ENCODE measurements around the gene LYPD3. TPM values are rescaled to one million over a fixed set of nuclear protein-coding genes. Genes with fewer than 3 reads are reported as not detected.
A peak's percentile ranks its signal among the peaks of the same experiment; 100 is the strongest.

Gene LYPD3
- total RNA-seq, 3 donors from 2014 or later (not counting 1 experiment from before 2014, with no cell fraction given): 1.3 to 2.4 (median 1.7) TPM

DNA sequence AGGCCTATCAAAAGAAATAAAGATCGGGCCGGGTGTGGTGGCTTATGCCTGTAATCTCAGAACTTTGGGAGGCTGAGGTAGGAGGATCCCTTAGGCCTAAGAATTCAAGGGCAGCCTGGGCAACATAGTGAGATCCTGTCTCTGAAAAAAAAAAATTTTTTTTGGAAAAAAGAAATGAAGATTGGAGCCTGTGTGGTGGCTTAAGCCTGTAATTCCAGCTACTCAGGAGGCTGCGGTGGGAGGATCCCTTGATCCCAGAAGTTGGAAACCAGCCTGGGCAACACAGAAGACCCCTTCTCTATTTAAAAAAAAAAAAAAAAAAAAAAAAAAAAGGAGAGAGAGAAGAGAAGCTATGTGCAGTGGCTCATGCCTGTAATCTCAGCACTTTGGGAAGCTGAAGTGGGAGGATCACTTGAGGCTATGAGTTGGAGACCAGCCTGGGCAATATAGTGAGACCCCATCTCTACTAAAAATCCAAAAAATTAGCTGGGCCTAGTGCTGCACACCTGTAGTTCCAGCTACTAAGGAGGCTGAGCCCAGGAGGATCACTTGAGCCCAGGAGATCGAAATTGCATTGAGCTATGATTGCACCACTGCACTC lies 14.7 kb upstream of the LYPD3 start:
- H3K27me3 ChIP-seq (ENCODE audit: control insufficient read depth, insufficient read depth, low read length): no peaks in the 10 kb centered on the region
- Mint-ChIP-seq H3K36me3 (no peaks in the 10 kb centered on the region), H3K4me3 (no peak overlapping the region), H3K27me3 (ENCODE audit: low read depth in 2 of 2) (no peaks in the 10 kb centered on the region), H3K9me3 (no peaks in the 10 kb centered on the region), H3K27ac (peak overlapping the region in 1 of 2 donors; percentile 33), H3K4me1 (peaks cover 6 to 11% of the 10 kb centered on the region in 2 donors)
- no peaks in the 10 kb centered on the region for H3K9me3 ChIP-seq (ENCODE audit: control insufficient read depth, insufficient read depth, low read length)
- DNase-seq (no peak), ATAC-seq (no peak)
- 95% methylated on average over 3 of the region's 4 CpGs for WGBS (ENCODE audit: insufficient coverage)
- intact Hi-C loops (cut with micrococcal nuclease): no loop called here
- H3K36me3 ChIP-seq (ENCODE audit: control insufficient read depth, insufficient read depth, low read length): no peaks in the 10 kb centered on the region
- H3K27ac ChIP-seq (ENCODE audit: low read length): no peak overlapping the region
- H3K4me3 ChIP-seq (ENCODE audit: low read length): no peak overlapping the region
- peaks cover 9% of the 10 kb centered on the region for H3K4me1 ChIP-seq (ENCODE audit: control insufficient read depth, insufficient read depth, low read length)
- TF ChIP-seq, protein P1, sequence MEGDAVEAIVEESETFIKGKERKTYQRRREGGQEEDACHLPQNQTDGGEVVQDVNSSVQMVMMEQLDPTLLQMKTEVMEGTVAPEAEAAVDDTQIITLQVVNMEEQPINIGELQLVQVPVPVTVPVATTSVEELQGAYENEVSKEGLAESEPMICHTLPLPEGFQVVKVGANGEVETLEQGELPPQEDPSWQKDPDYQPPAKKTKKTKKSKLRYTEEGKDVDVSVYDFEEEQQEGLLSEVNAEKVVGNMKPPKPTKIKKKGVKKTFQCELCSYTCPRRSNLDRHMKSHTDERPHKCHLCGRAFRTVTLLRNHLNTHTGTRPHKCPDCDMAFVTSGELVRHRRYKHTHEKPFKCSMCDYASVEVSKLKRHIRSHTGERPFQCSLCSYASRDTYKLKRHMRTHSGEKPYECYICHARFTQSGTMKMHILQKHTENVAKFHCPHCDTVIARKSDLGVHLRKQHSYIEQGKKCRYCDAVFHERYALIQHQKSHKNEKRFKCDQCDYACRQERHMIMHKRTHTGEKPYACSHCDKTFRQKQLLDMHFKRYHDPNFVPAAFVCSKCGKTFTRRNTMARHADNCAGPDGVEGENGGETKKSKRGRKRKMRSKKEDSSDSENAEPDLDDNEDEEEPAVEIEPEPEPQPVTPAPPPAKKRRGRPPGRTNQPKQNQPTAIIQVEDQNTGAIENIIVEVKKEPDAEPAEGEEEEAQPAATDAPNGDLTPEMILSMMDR (IDR thresholded peaks at IDR 0.05): no peak

DNA sequence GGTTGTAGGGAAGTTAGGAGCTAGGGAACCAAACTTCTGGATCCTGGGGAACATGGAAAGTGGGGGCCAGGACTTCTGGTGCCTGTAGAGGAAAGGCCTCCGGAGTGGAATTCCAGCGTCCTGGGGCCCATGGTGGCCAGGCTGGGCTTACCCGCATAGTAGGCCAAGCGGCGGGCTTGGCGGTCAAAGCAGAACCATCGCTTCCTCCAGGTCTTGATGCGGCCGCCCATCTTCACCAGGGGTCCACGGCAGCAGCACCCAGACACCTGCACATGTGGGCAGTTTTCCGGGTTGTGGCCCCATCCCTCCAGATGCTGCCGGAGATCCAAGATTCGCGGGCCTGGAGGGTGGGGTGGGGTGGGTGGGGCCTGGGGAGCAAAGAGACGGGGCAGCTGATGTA lies 13.8 kb upstream of the LYPD3 start:
- Histone ChIP-seq H3K36me3 (ENCODE audit: control insufficient read depth, insufficient read depth, low read length) (no peaks in the 10 kb centered on the region), H3K9me3 (ENCODE audit: control insufficient read depth, insufficient read depth, low read length) (no peaks in the 10 kb centered on the region), H3K27me3 (ENCODE audit: control insufficient read depth, insufficient read depth, low read length) (no peaks in the 10 kb centered on the region), H3K4me3 (ENCODE audit: low read length) (no peak overlapping the region), H3K27ac (ENCODE audit: low read length) (no peak overlapping the region), H3K4me1 (ENCODE audit: control insufficient read depth, insufficient read depth, low read length) (peaks cover 14% of the 10 kb centered on the region)
- ATAC-seq (no peak), DNase-seq (no peak)
- Mint-ChIP-seq H3K9me3 (no peaks in the 10 kb centered on the region), H3K4me3 (no peak overlapping the region), H3K27ac (peak overlapping the region in 1 of 2 donors; percentile 82), H3K27me3 (ENCODE audit: low read depth in 2 of 2) (no peaks in the 10 kb centered on the region), H3K4me1 (peaks cover 6 to 15% of the 10 kb centered on the region in 2 donors), H3K36me3 (no peaks in the 10 kb centered on the region)
- WGBS (ENCODE audit: insufficient coverage): 96% methylated on average over 15 of the region's 15 CpGs
- intact Hi-C loops (cut with micrococcal nuclease): no loop called here
- TF ChIP-seq, protein P1 (IDR thresholded peaks at IDR 0.05): no peak

DNA sequence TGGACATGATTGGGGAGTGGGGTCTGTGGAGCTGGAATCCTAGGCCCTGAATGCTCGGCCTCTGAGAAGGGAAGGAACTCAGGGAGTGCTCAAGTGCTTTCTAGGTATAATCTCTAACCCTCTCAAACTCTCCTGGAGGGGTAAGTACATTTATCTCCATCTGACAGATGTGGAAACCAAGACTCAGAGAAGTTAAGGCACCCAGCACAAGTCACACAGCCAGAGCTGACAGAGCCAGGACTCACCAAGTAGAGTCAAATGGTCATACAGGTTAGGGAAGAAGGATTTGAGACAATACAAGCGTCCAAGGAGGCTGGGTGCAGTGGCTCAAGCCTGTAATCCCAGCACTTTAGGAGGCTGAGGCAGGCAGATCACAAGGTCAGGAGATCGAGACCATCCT lies 12.9 kb upstream of the LYPD3 start:
- Mint-ChIP-seq H3K36me3 (no peaks in the 10 kb centered on the region), H3K4me3 (no peak overlapping the region), H3K27ac (peak overlapping the region in 1 of 2 donors; percentile 82), H3K27me3 (ENCODE audit: low read depth in 2 of 2) (no peaks in the 10 kb centered on the region), H3K4me1 (peaks cover 6 to 17% of the 10 kb centered on the region in 2 donors), H3K9me3 (no peaks in the 10 kb centered on the region)
- Histone ChIP-seq H3K9me3 (ENCODE audit: control insufficient read depth, insufficient read depth, low read length) (no peaks in the 10 kb centered on the region), H3K4me3 (ENCODE audit: low read length) (no peak overlapping the region), H3K36me3 (ENCODE audit: control insufficient read depth, insufficient read depth, low read length) (no peaks in the 10 kb centered on the region), H3K27me3 (ENCODE audit: control insufficient read depth, insufficient read depth, low read length) (no peaks in the 10 kb centered on the region), H3K27ac (ENCODE audit: low read length) (no peak overlapping the region), H3K4me1 (ENCODE audit: control insufficient read depth, insufficient read depth, low read length) (peaks cover 14% of the 10 kb centered on the region)
- intact Hi-C loops (cut with micrococcal nuclease): no loop called here
- no peak for DNase-seq
- WGBS (ENCODE audit: insufficient coverage): 83% methylated on average over 1 of the region's 3 CpGs
- ATAC-seq: no peak
- TF ChIP-seq, protein P1 (IDR thresholded peaks at IDR 0.05): no peak

DNA sequence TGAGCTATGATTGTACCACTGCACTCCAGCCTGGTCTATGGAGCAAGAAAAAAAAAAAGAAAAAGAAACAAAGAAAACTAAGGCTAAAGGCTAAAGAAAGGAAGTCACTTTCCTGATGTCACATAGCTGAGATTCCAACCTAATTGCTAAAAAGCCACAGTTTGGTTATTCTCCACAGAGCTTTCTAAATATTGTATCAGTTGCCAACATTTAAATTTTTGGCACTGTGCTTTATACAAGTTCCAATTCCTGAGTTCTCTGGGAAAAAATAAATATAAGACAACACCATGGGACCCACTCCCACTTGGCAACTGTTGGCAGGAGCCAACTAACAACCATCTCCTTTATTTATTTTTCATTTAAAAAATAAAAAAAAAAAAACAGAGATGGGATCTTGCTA lies 11.2 kb upstream of the LYPD3 start:
- TF ChIP-seq, protein P1 (IDR thresholded peaks at IDR 0.05): no peak
- H3K9me3 ChIP-seq (ENCODE audit: control insufficient read depth, insufficient read depth, low read length): no peaks in the 10 kb centered on the region
- H3K36me3 ChIP-seq (ENCODE audit: control insufficient read depth, insufficient read depth, low read length): no peaks in the 10 kb centered on the region
- Mint-ChIP-seq H3K4me3 (no peak overlapping the region), H3K27me3 (ENCODE audit: low read depth in 2 of 2) (no peaks in the 10 kb centered on the region), H3K9me3 (no peaks in the 10 kb centered on the region), H3K4me1 (peaks cover 6 to 17% of the 10 kb centered on the region in 2 donors), H3K27ac (peak overlapping the region; percentile 94 to 97), H3K36me3 (no peaks in the 10 kb centered on the region)
- DNase-seq (no peak), ATAC-seq (no peak)
- peaks cover 14% of the 10 kb centered on the region for H3K4me1 ChIP-seq (ENCODE audit: control insufficient read depth, insufficient read depth, low read length)
- H3K4me3 ChIP-seq (ENCODE audit: low read length): no peak overlapping the region
- no peaks in the 10 kb centered on the region for H3K27me3 ChIP-seq (ENCODE audit: control insufficient read depth, insufficient read depth, low read length)
- intact Hi-C loops (cut with micrococcal nuclease): no loop called here
- H3K27ac ChIP-seq (ENCODE audit: low read length): no peak overlapping the region
